ENCODE measurements around the gene PMFBP1. TPM values are rescaled to one million over a fixed set of nuclear protein-coding genes. Genes with fewer than 3 reads are reported as not detected.
A peak's percentile ranks its signal among the peaks of the same experiment; 100 is the strongest.

Gene PMFBP1
- polyA plus RNA-seq, 1 experiment: 0.07 TPM

- H3K4me3 ChIP-seq (ENCODE audit: low read depth, low read length): no peak overlapping the region
- TF ChIP-seq CTCF (IDR thresholded peaks at IDR 0.05; ENCODE audit: insufficient read depth, low read depth, low read length): no peak
- H3K27me3 ChIP-seq (ENCODE audit: control insufficient read depth, insufficient read depth, low read length): no peaks in the 10 kb centered on the region
- no peaks in the 10 kb centered on the region for H3K36me3 ChIP-seq (ENCODE audit: control insufficient read depth, insufficient read depth, low read length)
- CTCF ChIA-PET: interaction anchor here (1.3 to 1.5 kb wide), 3 partner anchors 8 to 13 kb away, joined by 3 to 4 read pairs (median 3); no protein-coding TSS in a partner anchor
- peak; percentile 37 for DNase-seq (ENCODE audit: low read depth)
- POLR2A ChIA-PET: no interaction called here
Observed at GRCh38 chr16:72198021-72198711, 26.2 kb upstream of the PMFBP1 start.

- Histone ChIP-seq H3K36me3 (ENCODE audit: control insufficient read depth, insufficient read depth, low read length) (no peaks in the 10 kb centered on the region), H3K4me3 (ENCODE audit: low read depth, low read length) (no peak overlapping the region), H3K27me3 (ENCODE audit: control insufficient read depth, insufficient read depth, low read length) (no peaks in the 10 kb centered on the region)
- ChIA-PET POLR2A (no interaction called here), CTCF (interaction anchor here (1.3 to 1.5 kb wide), 3 partner anchors 9 to 12 kb away, joined by 3 to 4 read pairs (median 3); no protein-coding TSS in a partner anchor)
- no peak for DNase-seq (ENCODE audit: low read depth)
- TF ChIP-seq CTCF (IDR thresholded peaks at IDR 0.05; ENCODE audit: insufficient read depth, low read depth, low read length): no peak
Observed at GRCh38 chr16:72197545-72197944, 25.6 kb upstream of the PMFBP1 start.

- ChIA-PET POLR2A (interaction anchor here (0.6 kb wide), 1 partner anchor 60 kb away, joined by 10 read pairs; no protein-coding TSS in a partner anchor), CTCF (no interaction called here)
- no peak for TF ChIP-seq CTCF (IDR thresholded peaks at IDR 0.05; ENCODE audit: insufficient read depth, low read depth, low read length)
- Histone ChIP-seq H3K4me3 (ENCODE audit: low read depth, low read length) (no peak overlapping the region), H3K36me3 (ENCODE audit: control insufficient read depth, insufficient read depth, low read length) (no peaks in the 10 kb centered on the region), H3K27me3 (ENCODE audit: control insufficient read depth, insufficient read depth, low read length) (no peaks in the 10 kb centered on the region)
- no peak for DNase-seq (ENCODE audit: low read depth)
Observed at GRCh38 chr16:72195609-72196008, 23.7 kb upstream of the PMFBP1 start.

GRCh38 chr16:72191551-72191950, 19.6 kb upstream of the PMFBP1 start:
- H3K36me3 ChIP-seq (ENCODE audit: control insufficient read depth, insufficient read depth, low read length): no peaks in the 10 kb centered on the region
- no peaks in the 10 kb centered on the region for H3K27me3 ChIP-seq (ENCODE audit: control insufficient read depth, insufficient read depth, low read length)
- DNase-seq (ENCODE audit: low read depth): no peak
- CTCF ChIA-PET: no interaction called here
- POLR2A ChIA-PET: no interaction called here
- TF ChIP-seq CTCF (IDR thresholded peaks at IDR 0.05; ENCODE audit: insufficient read depth, low read depth, low read length): no peak
- no peak overlapping the region for H3K4me3 ChIP-seq (ENCODE audit: low read depth, low read length)

- CTCF ChIA-PET: no interaction called here
Observed at GRCh38 chr16:72189865-72190371, 18.0 kb upstream of the PMFBP1 start.

More at GRCh38 chr16:72189865-72190371, 18.0 kb upstream of the PMFBP1 start:
- DNase-seq (ENCODE audit: low read depth): no peak
- Histone ChIP-seq H3K4me3 (ENCODE audit: low read depth, low read length) (no peak overlapping the region), H3K27me3 (ENCODE audit: control insufficient read depth, insufficient read depth, low read length) (no peaks in the 10 kb centered on the region), H3K36me3 (ENCODE audit: control insufficient read depth, insufficient read depth, low read length) (no peaks in the 10 kb centered on the region)
- TF ChIP-seq CTCF (IDR thresholded peaks at IDR 0.05; ENCODE audit: insufficient read depth, low read depth, low read length): no peak
- POLR2A ChIA-PET: no interaction called here
